Hypothalamus (tissue), 51 donors: ENCODE measurements around the gene ACOT13.
A peak's percentile ranks its signal among the peaks of the same experiment; 100 is the strongest.
"Not testable (repeated sequence)": the region's sequence is repeated elsewhere in the genome, so short reads cannot be mapped to it uniquely, and the experiment has no call there.

Source experiments
- DNase-seq, 51 donors: peaks; one replicate each; lab custom pipeline; 2025; lab: John Stamatoyannopoulos, UW

Gene ACOT13

DNA sequence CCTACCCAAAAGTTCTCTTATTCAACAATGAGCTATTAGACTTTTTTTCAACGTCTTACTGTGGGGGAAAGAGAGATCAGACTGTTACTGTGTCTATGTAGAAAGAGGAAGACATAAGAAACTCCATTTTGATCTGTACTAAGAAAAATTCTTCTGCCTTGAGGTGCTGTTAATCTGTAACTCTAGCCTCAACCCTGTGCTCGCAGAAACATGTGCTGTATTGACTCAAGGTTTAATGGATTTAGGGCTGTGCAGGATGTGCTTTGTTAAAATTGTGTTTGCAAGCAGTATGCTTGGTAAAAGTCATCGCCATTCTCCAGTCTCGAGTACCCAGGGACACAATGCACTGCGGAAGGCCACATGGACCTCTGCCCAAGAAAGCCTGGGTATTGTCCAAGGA lies 5.1 kb upstream of the ACOT13 start:
- DNase-seq, result not testable (repeated sequence)

DNA sequence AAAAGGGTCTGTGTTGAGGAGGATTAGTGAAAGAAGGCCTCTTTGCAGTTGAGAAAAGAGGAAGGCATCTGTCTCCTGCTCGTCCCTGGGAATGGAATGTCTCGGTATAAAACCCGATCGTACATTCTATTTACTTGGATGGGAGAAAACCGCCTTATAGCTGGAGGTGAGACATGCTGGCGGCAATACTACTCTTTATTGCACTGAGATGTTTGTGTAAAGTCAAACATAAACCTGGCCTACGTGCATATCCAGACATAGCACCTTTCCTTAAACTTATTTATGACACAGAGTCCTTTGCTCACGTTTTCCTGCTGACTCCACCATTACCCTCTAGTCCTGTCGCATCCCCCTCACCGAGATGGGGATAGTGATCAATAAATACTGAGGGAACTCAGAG lies 4.6 kb upstream of the ACOT13 start:
- DNase-seq, result no peak

DNA sequence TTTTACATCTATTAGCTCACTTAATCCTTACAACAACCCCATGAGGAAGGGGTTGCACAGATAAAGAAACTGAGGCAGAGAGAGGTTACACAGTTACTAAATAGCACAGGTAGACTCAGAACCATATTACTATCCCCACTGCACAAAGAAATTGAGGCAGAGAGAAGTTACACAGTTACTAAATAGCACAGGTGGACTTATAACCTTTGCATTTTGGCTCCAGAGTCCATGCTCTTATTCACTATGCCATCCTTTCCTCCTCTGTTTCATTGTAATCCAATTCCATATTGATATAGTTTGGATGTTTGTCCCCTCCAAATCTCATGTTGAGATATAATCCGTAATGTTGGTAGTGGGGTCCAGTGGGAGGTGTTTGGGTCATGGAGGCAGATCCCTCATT lies 3.7 kb upstream of the ACOT13 start:
- no peak for DNase-seq

DNA sequence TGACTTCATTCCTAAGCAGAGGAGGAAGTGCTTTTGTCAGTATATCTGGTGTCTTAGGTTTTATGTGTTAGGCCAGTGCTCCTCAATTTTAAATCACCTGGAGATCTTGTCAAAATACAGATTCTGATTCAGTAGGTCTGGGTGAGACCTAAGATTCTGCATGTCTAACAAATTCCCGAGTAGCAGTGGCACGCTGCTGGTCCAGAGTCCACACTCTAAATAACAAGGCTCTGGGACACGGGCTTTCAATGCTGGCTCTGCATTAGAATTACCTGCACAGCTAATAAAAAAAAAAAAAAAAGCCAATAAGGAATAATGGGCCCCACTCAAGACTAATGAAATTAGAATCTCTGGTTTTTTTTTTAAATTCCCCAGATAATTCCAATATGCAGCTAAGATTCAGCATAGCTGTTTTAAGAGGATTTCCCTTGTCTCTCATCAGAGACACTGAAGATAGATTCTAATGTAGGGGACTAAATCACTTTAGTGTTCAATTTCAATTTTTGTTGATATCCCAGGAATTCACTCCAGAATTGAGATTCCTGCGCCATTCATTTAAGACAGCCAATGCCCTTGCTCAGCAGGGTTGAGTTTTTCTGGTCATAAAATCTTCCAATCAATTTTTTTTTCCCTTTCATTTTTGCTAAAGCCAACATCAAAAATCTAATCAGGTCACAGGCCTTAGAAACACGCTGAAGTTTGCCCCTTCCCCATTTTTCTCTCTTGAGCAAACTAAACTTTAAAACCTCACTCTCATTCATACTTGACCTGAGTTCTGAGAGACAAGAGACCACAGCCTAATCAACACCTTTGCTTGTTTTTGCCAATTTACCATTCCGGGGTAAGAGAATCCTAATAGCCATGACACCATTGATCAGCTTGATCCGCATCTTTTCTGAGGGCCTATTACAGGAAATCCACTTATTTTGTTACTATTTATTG lies 2.6 kb upstream of the ACOT13 start:
- no peak for DNase-seq

DNA sequence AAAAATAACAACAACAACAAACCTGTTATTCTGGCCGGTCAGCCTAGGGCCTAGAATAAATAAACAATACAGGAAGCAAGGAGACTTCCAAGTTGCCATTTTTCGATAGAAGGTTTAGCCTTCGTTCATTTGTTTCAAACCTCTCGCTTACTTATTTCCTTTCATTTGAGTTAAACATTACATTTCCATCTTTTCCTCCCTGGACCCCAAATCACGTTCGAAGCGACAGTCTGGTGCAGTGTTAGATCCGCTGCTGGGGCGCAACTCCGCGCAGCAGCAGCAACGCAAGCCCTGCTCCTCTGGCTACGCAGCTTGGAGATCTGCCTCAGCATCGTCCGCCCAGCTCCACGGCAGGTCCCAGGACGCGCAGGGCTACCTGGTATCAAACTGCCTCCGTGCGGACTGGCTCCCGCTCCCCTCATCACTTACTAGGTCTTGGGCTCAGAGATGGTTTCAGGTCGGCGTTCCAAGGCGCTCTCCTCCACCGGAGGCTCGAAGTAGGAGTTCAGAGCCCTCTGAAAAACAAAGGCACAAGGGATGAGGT lies 708 bp upstream of the ACOT13 start:
- peak in 23 of 51 donors; percentile 15 to 81 (median 42) for DNase-seq

DNA sequence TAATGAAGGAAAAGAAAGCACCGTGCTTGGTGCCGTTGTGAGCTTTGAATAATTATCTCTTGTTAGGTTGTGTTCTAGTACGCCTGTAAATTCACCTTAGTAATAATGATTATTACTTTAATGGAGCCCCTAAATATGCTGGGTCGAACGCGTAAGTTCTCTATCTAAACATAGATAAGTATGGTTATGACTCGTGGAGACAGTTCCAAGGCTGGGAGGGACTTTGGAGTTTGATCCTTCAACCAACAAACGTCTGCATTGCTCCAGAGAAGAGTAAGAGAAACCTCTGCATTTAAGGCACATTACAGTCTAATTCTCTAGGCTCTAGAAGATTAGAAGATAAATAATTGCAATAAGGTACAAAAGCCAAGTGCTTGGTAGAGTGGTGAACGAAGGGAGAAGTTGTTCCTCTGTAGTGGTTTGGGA lies 514 bp downstream of the ACOT13 start:
- DNase-seq, result peak in 1 of 51 donors; percentile 74

DNA sequence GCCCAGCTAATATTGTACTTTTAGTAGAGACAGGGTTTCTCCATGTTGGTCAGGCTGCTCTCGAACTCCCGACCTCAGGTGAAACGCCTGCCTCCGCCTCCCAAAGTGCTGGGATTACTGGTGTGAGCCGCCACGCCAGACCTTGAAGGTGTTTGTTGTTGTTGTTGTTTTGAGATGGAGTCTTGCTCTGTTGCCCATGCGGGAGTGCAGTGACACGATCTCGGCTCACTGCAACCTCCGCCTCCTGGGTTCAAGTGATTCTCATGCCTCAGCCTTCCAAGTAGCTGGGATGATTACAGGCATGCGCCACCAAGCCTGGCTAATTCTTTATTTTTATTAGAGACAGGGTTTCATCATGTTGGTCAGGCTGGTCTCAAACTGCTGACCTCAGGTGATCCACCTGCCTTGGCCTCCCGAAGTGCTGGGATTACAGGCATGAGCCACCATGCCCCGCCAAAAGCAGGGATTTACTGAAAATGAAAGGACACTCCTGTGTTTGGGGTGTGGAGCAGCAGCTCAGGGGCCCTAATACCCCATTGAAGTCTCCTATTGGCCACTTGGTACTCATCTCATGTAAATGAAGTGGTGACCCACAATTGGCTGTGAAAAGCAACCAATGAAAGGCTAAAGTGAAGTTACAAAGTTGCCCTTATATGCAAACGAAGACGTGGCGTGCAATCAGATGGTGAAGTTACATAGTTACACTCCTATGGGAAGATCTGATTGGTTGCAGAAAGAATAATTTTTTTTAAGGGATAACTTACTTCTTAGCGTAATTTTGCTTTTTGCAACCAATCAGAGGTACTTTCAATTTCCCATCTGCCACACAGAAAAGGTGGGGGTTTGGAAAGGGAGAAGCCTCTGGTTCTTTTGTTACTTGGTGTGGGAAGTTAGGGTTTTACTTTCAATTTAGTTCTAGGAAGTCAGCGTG lies 1.5 kb downstream of the ACOT13 start:
- DNase-seq, result not testable (repeated sequence)

DNA sequence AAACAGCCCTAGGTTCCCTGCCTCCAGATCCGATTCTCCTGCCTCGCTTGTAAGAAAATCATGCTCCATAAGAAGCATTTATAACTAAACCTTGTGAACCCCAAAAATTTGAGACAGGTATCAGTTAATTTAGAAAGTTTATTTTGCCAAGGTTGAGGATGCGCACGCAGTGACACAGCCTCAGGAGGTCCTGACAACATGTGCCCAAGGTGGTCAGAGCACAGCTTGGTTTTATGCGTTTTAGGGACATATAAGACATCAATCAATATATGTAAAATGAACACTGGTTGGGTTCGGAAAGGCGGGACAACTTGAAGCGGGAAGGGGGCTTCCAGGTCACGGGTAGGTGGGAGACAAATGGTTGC lies 2.1 kb downstream of the ACOT13 start:
- no peak for DNase-seq

DNA sequence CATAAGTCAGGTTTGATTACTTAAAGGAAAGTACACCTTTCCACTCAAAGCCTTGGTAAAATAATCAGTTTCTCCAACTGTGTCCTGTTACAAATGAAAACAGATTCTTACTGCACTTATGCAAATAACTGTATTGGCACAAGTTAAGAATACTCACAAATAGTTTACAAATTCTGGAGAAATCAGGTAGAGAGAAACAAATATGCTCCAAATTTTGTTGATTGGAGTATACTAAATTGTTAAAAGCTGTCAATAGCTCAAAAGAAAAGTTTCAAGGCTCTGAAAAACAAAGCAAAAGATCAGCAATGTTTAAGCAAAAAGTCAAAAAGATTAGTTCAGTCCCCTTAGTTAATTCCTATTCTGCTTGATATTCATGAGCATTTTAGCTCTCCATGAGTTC lies 3.6 kb downstream of the ACOT13 start:
- DNase-seq, result not testable (repeated sequence)

DNA sequence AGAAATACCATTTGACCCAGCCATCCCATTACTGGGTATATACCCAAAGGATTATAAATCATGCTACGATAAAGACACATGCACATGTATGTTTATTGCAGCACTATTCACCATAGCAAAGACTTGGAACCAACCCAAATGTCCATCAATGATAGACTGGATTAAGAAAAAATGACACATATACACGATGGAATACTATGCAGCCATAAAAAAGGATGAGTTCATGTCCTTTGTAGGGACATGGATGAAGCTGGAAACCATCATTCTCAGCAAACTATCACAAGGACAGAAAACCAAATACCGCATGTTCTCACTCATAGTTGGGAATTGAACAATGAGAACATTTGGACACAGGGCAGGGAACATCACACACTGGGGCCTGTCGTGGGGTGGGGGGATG lies 4.2 kb downstream of the ACOT13 start:
- DNase-seq, result not testable (repeated sequence)

DNA sequence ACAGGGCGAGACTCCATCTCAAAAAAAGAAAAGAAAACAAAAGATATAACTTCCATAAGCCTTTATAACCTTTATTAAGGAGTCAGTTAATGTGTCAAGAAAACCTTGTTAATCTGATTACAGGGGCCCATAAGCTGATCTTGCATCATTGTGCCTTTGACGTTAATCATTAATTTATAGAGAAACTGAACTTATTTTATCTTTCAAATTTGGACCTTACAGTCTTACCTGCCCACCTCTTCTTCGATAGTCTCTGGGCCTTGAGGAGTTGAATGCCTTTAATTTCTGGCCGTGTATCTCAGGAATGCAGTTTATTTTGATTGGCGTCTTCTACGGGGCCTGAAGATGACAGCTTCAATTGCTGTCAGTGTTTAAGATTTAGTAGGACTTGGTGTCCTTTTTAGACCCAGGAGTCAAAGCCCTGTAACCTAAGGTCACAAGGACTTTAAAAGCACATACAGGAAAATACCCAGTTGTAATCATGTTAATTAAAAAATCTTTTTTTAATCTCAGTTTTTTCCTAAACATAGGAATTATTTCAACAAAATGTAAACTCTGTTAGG lies 5.8 kb downstream of the ACOT13 start:
- no peak for DNase-seq

DNA sequence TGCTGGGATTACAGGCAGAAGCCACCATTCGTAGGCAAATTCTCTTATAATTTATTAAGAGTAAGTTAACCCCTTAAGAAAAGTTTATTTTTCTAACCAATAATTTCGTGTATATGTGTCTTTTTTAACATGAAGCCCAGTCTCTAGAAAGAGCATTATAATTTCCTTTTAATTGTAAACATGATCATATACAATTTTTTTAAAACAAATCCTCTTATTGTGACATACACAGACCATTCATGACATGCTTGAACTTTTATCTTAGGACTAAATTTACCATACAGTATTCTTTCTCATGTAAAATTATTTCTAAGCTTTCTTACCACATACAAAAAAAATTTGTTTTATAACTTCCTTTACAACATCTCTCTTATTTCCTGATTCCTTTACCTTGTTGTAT lies 6.7 kb downstream of the ACOT13 start:
- DNase-seq, result no peak

DNA sequence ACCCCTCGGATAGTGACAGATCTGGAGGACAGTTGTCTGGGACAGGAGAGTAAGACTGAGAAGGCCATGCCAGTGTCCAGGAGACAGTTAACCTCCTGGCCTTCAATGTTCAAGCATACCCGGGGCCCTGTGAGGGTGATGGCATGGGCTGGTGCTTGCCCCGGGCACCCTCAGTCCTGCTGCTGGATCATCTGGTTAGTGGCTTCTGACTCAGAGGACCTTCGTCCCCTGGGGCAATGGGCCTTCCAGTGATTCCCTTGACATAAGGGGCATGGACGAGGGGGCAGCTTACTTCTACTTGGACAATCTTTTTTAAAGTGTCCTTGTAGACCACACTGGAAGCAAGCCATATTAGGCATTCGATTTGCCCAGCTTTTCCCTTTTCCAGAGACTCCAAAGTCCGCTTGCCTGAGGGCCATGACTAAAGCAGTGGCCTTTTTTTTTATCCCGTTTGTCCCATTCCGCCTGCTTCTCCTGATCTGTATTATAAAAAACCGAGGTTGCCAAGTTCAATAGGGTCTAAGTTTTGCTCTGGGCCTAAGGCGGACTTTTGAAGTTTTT lies 12.0 kb downstream of the ACOT13 start:
- DNase-seq, result not testable (repeated sequence)

DNA sequence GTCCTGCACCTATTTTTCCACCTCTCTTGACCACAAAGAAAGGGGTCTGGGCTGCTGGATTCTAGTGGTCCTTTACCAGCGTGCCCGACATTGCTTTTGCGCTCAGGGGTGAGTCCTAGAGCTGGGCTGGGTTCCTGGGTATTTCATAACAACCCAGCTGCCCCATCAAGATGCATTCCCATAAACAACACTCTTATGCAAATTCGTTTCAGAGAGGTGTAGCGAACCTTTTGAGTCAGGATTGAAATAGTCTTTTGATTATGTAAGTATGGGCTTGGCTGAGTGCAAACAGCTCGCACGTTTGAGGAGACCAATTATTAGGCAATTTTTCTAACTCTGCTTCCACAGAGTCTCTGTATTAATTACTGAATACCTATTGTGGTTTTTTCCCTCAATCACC lies 13.7 kb downstream of the ACOT13 start:
- DNase-seq, result no peak

DNA sequence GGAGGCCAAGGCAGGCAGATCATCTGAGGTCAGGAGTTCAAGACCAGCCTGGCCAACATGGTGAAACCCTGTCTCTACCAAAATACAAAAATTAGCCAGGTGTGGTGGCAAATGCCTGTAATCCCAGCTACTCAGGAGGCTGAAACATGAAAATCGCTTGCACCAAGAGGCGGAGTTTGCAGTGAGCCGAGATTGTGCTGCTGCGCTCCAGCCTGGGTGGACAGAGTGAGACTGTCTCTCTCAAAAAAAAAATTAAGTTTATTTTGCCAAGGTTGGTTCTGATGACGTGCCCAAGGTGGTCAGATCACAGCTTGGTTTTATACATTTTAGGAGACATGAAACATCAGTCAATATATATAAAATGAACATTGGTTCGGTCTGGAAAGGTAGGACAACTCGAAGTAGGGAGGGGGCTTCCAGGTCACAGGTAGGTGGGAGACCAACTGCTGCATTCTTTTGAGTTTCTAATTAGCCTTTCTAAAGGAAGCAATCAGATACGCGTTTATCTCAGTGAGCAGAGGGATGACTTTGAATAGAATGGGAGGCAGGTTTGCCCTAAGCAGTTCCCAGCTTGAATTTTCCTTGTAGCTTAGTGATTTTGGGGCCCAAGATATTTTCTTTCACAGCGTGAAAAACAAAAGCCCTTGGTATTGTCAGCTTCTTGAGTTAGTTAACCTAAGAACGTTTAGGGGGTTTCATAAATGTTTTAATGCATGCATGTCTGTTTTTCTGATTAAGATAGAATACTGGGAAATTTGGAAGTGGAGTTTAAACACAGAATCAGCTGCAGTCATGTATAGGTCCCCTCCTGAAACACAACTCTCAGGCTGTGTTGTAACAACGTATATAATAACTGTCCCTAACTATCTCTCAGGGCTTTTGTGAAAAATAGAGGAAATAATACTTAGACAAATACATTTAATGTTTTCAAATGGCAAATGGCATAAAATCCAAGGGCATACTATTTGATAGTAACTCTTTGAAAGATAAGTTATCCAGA lies 16.7 kb downstream of the ACOT13 start:
- no peak for DNase-seq

DNA sequence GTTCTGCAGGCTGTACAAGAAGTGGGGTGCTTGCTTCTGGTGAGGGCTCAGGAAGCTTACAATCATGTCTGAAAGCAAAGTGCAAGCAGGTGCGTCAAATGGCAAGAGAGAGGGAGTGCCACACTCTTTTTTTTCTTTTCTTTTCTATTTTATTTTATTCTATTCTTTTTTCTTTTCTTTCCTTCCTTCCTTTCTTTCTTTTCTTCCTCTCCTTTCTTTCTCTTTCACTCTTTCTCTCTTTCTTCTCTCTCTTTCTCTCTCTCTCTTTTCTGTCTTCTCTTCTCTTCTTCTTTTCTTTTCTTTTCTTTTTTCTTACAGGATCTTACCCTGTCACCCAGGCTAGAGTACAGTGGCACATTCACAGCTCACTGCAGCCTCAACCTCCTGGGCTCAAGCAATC lies 19.5 kb downstream of the ACOT13 start:
- DNase-seq, result no peak

DNA sequence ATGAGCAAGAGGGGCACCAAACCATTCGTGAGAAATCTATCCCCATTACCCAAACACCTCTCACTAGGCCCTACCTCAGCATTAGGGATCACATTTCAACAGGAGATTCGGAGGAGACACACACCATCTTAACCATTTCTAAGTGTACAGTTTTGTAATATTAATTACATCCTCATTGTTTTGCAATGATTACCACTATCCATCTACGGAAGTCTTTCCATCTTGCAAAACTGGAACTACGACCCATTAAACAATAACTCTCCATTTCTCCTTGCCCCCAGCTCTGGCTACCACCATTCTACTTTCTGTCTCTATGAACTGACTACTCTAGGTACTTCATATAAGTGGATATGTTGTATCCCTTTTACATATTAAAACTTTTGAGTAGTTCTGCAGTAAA lies 20.1 kb downstream of the ACOT13 start:
- DNase-seq, result no peak

DNA sequence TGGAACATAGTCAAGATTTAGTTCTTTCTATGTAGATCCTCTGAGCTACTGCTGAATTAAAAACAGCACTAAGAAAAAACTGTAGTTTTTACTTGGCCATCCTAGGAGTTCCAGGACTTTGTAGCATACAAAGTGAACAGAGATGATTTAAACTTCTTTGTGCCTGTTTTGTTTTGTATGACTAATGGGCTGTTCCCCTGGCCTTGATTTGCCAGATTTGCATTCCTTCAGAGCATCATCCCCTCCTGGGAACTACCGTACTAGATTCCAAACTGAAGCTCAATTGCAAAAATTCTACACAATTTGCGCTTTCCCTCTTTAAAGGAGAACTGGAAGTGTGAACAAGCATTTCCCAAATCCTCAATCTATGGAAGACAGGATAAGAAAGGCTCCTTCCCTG lies 23.1 kb downstream of the ACOT13 start:
- DNase-seq, result no peak

DNA sequence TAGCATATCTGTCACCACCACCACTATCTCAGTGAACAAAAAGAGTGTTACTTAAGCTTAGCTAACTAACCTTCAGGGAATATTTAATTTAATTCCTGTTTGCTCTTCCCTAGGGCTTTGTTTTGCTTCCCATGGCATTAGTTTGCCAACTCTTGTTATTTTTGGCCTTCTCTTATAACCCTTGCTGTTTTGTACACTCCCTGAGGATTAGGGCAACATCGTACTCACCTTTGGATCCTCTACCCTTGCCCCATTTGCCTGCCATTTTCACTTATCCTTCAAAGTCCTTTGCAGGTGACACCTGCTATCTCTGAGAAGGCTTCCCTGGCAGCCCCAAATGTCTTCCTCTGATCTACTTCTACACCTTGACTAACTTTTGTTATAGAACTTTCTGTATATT lies 23.7 kb downstream of the ACOT13 start:
- no peak for DNase-seq
